HL-60 (cell line): ENCODE measurements around the gene DMRTB1.

Experiments
- POLR2AphosphoS5 ChIP-seq: IDR thresholded peaks from 2 replicates; pipeline ENCODE4 v1.6.1; 2012; ENCODE audit warnings: low read depth
- TF ChIP-seq, protein P1 (sequence below): IDR thresholded peaks from one replicate; pipeline ENCODE4 v1.5.1; 2011; ENCODE audit warnings: low read length, control low read depth, inconsistent platforms; ENCODE audit not compliant: insufficient read depth

DNA sequence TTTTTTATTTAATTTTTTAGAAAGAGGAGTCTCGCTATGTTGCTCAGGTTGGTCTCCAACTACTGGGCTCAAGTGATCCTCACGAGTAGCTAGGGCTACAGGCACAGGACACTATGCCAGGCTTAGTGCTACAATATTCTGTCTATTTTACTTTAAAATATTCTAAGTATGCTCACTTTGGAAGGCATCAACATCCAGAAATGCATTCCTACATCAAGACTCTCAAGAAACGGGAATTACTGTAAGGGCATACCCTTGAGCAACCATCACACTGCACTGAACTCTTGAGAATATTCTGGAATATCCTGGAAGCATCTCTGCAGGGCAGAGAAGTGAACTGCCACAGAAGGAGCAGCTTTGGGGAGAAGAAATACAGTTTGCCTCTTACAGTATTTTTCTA lies 565 bp upstream of the DMRTB1 start:
- TF ChIP-seq, protein P1, sequence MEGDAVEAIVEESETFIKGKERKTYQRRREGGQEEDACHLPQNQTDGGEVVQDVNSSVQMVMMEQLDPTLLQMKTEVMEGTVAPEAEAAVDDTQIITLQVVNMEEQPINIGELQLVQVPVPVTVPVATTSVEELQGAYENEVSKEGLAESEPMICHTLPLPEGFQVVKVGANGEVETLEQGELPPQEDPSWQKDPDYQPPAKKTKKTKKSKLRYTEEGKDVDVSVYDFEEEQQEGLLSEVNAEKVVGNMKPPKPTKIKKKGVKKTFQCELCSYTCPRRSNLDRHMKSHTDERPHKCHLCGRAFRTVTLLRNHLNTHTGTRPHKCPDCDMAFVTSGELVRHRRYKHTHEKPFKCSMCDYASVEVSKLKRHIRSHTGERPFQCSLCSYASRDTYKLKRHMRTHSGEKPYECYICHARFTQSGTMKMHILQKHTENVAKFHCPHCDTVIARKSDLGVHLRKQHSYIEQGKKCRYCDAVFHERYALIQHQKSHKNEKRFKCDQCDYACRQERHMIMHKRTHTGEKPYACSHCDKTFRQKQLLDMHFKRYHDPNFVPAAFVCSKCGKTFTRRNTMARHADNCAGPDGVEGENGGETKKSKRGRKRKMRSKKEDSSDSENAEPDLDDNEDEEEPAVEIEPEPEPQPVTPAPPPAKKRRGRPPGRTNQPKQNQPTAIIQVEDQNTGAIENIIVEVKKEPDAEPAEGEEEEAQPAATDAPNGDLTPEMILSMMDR = no peak
- no peak for TF ChIP-seq POLR2AphosphoS5
